B cell (primary cell): Measurements from ENCODE around the gene CENPP. TPM values are rescaled to one million over a fixed set of nuclear protein-coding genes. Genes with fewer than 3 reads are reported as not detected.
"Not testable (repeated sequence)": the region's sequence is repeated elsewhere in the genome, so short reads cannot be mapped to it uniquely, and the experiment has no call there.

Experiments used
- ATAC-seq: fragments of 200-7000 bp; cut with Tn5 transposase; one replicate; pipeline ENCODE4 v1.10.0; 2021; ENCODE audit warnings: low read depth, mild to moderate bottlenecking, moderate number of reproducible peaks, moderate library complexity
- CTCF ChIA-PET: fragments of 350-600 bp; sonication (Branson Sonifier 250); formaldehyde crosslinking; loops from one replicate; lab custom pipeline; 2021; ENCODE audit warnings: antibody characterized with exemption, inconsistent platforms; lab: Charles Lee
- POLR2A ChIA-PET: fragments of 350-600 bp; sonication (Branson Sonifier 250); formaldehyde crosslinking; loops from one replicate; lab custom pipeline; 2021; ENCODE audit warnings: antibody characterized with exemption; lab: Charles Lee
- DNase-seq: peaks from one replicate; pipeline ENCODE4 v3.0.0; 2013
- H2AFZ ChIP-seq: 2 replicates; pipeline ENCODE4 v1.6.1; 2012; ENCODE audit warnings: mild to moderate bottlenecking, low read depth, low read length; ENCODE audit not compliant: insufficient read depth, poor library complexity, severe bottlenecking
- H3K27ac ChIP-seq, 2 donors: 1 replicate in 1 of 2; 2 replicates in 1 of 2; pipeline ENCODE4 v1.5.1; 2012 to 2013; ENCODE audit warnings: low read length in 2 of 2, mild to moderate bottlenecking in 2 of 2, moderate library complexity in 1 of 2
- H3K27me3 ChIP-seq, 4 experiments: fragments of 200-600 bp in 1 of 4; sonication (generic) in 1 of 4; replicated peaks in 1 of 4; 1 replicate in 2 of 4; 2 replicates in 2 of 4; pipeline versions ENCODE4 v1.6.1 to v1.7.0; 2013 to 2016; ENCODE audit warnings: low read length in 3 of 4, mild to moderate bottlenecking in 2 of 4, mixed read lengths in 1 of 4, moderate library complexity in 1 of 4; ENCODE audit not compliant: insufficient read depth in 4 of 4, control insufficient read depth in 3 of 4; ENCODE audit errors: control extremely low read depth in 1 of 4
- H3K36me3 ChIP-seq, 2 experiments: replicated peaks in 1 of 2; 1 replicate in 1 of 2; 2 replicates in 1 of 2; pipeline versions ENCODE4 v1.6.1 to v1.7.1; 2013; ENCODE audit warnings: low read length in 1 of 2; ENCODE audit not compliant: insufficient read depth in 2 of 2, control insufficient read depth in 1 of 2; ENCODE audit errors: control extremely low read depth in 1 of 2, extremely low read depth in 1 of 2
- H3K4me1 ChIP-seq, 2 donors: fragments of 200-600 bp in 1 of 2; sonication (generic) in 1 of 2; 1 replicate in 1 of 2; 2 replicates in 1 of 2; pipeline versions ENCODE4 v1.5.1 to v1.6.1; 2013 to 2017; ENCODE audit warnings: low read length in 2 of 2; ENCODE audit not compliant: control insufficient read depth in 2 of 2, insufficient read depth in 2 of 2
- H3K4me2 ChIP-seq: replicated peaks from 2 replicates; pipeline ENCODE3; 2012; ENCODE audit warnings: mild to moderate bottlenecking, low read depth, low read length; ENCODE audit not compliant: poor library complexity, severe bottlenecking
- H3K4me3 ChIP-seq, 5 experiments: fragments of 200-600 bp in 1 of 5; sonication (generic) in 1 of 5; 1 replicate in 3 of 5; 2 replicates in 2 of 5; pipeline versions ENCODE4 v1.5.1 to v1.7.0; 2011 to 2016; ENCODE audit warnings: low read length in 4 of 5, mild to moderate bottlenecking in 4 of 5, low read depth in 2 of 5, control low read depth in 1 of 5, moderate library complexity in 1 of 5; ENCODE audit not compliant: insufficient read depth in 1 of 5; ENCODE audit errors: control extremely low read depth in 1 of 5, extremely low read depth in 1 of 5
- H3K79me2 ChIP-seq: fragments of 200-600 bp; sonication (generic); one replicate; pipeline ENCODE4 v1.6.0; 2016; ENCODE audit warnings: low read length; ENCODE audit not compliant: control insufficient read depth, insufficient read depth
- H3K9ac ChIP-seq: fragments of 200-600 bp; sonication (generic); 2 replicates; pipeline ENCODE4 v1.6.1; 2017; ENCODE audit warnings: mild to moderate bottlenecking, low read length, moderate library complexity
- H3K9me3 ChIP-seq, 3 donors: one replicate each; pipeline versions ENCODE4 v1.6.1 to v1.7.1; 2013; ENCODE audit warnings: low read length in 2 of 3; ENCODE audit not compliant: control insufficient read depth in 2 of 3, insufficient read depth in 1 of 3; ENCODE audit errors: control extremely low read depth in 1 of 3
- H4K20me1 ChIP-seq: 2 replicates; pipeline ENCODE4 v1.6.0; 2012; ENCODE audit warnings: mild to moderate bottlenecking, low read length; ENCODE audit not compliant: insufficient read depth, control insufficient read depth, poor library complexity, severe bottlenecking
- H3K27ac Mint-ChIP-seq: one replicate; pipeline ENCODE4 v1.8.0; 2021; ENCODE audit warnings: mixed read lengths
- H3K27me3 Mint-ChIP-seq: one replicate; pipeline ENCODE4 v1.8.0; 2021; ENCODE audit warnings: mixed read lengths
- H3K4me1 Mint-ChIP-seq: one replicate; pipeline ENCODE4 v1.8.0; 2021; ENCODE audit warnings: mixed read lengths
- H3K4me3 Mint-ChIP-seq: one replicate; pipeline ENCODE4 v1.8.0; 2021; ENCODE audit warnings: mixed read lengths
- H3K9me3 Mint-ChIP-seq: one replicate; pipeline ENCODE4 v1.8.0; 2022; ENCODE audit warnings: mixed read lengths; ENCODE audit not compliant: insufficient read depth
- CTCF ChIP-seq: fragments of 200-600 bp; IDR thresholded peaks from one replicate; pipeline ENCODE4 v1.8.0; 2022; ENCODE audit warnings: antibody characterized with exemption, mild to moderate bottlenecking
- EZH2 ChIP-seq: IDR thresholded peaks from 2 replicates; pipeline ENCODE4 v1.6.1; 2012; ENCODE audit warnings: borderline replicate concordance, low read depth, mild to moderate bottlenecking, moderate library complexity, low read length; ENCODE audit not compliant: insufficient read depth, poor library complexity, severe bottlenecking
- WGBS: methylation state at CpG from one replicate; pipeline ENCODE4 v1.1.5; 2013; ENCODE audit warnings: missing lambda C conversion rate; ENCODE audit not compliant: insufficient coverage; 5-methylcytosine and 5-hydroxymethylcytosine counted together
- intact Hi-C: fragments of 100-400 bp; cut with micrococcal nuclease; formaldehyde crosslinking; loops from one replicate; pipeline ENCODE4 v1.10.0; 2022
- polyA plus RNA-seq: library from polyadenylated mRNA; depleted of rRNA; stranded (reverse); fragments of >200 nt; gene quantifications from 2 replicates; pipeline ENCODE4 v1.2.3, GENCODE V29; 2012
- total RNA-seq, 2 donors: library from RNA; stranded (reverse); fragments of 120-200 nt in 1 of 2; gene quantifications; 1 replicate in 1 of 2; 2 replicates in 1 of 2; pipeline versions ENCODE4 v1.2.3 to v1.2.4, GENCODE V29; 2013 to 2022

Gene CENPP
- total and polyA plus RNA-seq, 2 donors (not counting 1 experiment from before 2014, with no cell fraction given): 1.4 to 6.2 TPM

GRCh38 chr9:92407818-92408217 lies 82.1 kb downstream of the CENPP start:
- Histone ChIP-seq H3K9me3 (no peaks in the 10 kb centered on the region), H3K36me3 (no peaks in the 10 kb centered on the region), H3K4me1 (peaks cover 13 to 15% of the 10 kb centered on the region in 2 donors), H3K27ac (no peak overlapping the region), H3K79me2 (no peaks in the 10 kb centered on the region), H3K4me2 (no peak overlapping the region), H3K9ac (no peak overlapping the region), H3K4me3 (no peak overlapping the region), H4K20me1 (no peaks in the 10 kb centered on the region), H2AFZ (no peak overlapping the region), H3K27me3 (no peaks in the 10 kb centered on the region)
- no peaks in the 10 kb centered on the region for H3K9me3 Mint-ChIP-seq
- H3K27ac Mint-ChIP-seq: no peak overlapping the region
- H3K4me3 Mint-ChIP-seq: no peak overlapping the region
- ChIA-PET CTCF (interaction anchor here (1.2 kb wide), 1 partner anchor 268 kb away, joined by 4 read pairs; no protein-coding TSS in a partner anchor), POLR2A (no interaction called here)
- no peaks in the 10 kb centered on the region for H3K27me3 Mint-ChIP-seq
- intact Hi-C loops: loop anchor here (2.0 kb wide), 1 partner anchor 83 kb away; the partner anchor contains the start of genes CENPP and NOL8
- no peak for TF ChIP-seq CTCF
- no peak for TF ChIP-seq EZH2
- DNase-seq (no peak), ATAC-seq (no peak)
- H3K4me1 Mint-ChIP-seq: peaks cover 18% of the 10 kb centered on the region
- 100% methylated on average over 2 of the region's 2 CpGs for WGBS

DNA sequence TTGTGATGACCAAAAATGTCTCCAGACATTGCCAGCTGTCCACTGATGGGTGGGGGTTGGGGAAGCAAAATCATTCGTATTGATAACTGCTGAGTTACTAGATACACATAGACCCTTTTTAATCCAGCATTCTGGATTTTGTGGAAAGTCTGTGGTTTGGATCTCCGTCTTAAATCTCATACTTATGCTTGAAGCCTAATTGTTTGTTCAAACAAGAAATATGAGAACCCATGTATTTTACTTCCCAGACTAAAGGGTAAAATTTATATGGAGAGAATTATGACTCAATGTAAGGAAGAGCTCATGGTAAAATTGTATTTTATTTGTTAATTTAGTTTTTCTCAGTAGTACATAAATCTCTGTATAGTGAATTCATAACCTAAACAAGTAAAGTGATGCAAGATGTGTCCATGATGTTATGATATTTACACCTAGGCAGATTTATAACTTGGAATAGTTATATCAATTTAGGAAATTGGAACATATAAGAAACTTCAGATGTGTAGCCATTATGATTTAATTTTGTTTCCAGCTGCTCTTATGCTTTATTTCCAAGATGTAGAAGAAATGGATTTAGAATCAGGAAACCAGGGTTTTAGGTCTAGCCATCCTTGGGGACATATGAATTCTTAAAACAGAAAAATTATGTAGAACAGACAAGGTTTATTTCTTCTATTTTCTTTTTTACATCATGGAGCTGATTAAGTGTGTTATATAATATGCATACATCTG lies 83.2 kb downstream of the CENPP start:
- ChIA-PET POLR2A (no interaction called here), CTCF (no interaction called here)
- WGBS: no CpG with 5 or more reads among the region's 2 CpGs
- H3K4me3 Mint-ChIP-seq: no peak overlapping the region
- DNase-seq (no peak), ATAC-seq (no peak)
- peaks cover 13 to 15% of the 10 kb centered on the region in 2 donors for H3K4me1 ChIP-seq
- no peaks in the 10 kb centered on the region for H3K79me2 ChIP-seq
- H3K27me3 ChIP-seq: no peaks in the 10 kb centered on the region
- no peak overlapping the region for H2AFZ ChIP-seq
- no peak overlapping the region for H3K4me3 ChIP-seq
- H3K27ac ChIP-seq: no peak overlapping the region
- H4K20me1 ChIP-seq: no peaks in the 10 kb centered on the region
- H3K4me2 ChIP-seq: no peak overlapping the region
- no peak overlapping the region for H3K9ac ChIP-seq
- peaks cover 20% of the 10 kb centered on the region for H3K4me1 Mint-ChIP-seq
- H3K9me3 Mint-ChIP-seq: no peaks in the 10 kb centered on the region
- H3K27me3 Mint-ChIP-seq: no peaks in the 10 kb centered on the region
- no peaks in the 10 kb centered on the region for H3K9me3 ChIP-seq
- TF ChIP-seq CTCF: no peak
- no peak for TF ChIP-seq EZH2
- H3K36me3 ChIP-seq: no peaks in the 10 kb centered on the region
- no peak overlapping the region for H3K27ac Mint-ChIP-seq
- intact Hi-C loops: no loop called here

DNA sequence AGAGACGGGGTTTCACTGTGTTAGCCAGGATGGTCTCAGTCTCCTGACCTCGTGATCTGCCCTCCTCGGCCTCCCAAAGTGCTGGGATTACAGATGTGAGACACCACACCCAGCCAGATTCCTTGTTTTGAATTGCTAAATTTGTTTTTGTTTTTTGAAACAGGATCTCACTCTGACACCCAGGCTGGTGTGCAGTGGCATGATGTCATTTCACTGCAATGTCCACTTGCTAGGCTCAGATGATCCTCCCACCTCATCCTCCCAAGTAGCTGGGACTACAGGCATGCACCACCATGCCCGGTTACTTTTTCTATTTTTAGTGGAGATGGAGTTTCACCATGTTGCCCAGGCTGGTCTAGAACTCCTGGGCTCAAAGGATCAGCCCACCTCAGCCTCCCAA lies 85.4 kb downstream of the CENPP start:
- H3K79me2 ChIP-seq, ATAC-seq: not testable (repeated sequence)
- WGBS: 100% methylated on average over 3 of the region's 4 CpGs

More for the DNA sequence above, 85.4 kb downstream of the CENPP start:
- H2AFZ ChIP-seq, H3K9me3 Mint-ChIP-seq, H3K27ac ChIP-seq, H3K4me3 ChIP-seq, H3K9me3 ChIP-seq, H3K27ac Mint-ChIP-seq, intact Hi-C loops, H3K4me2 ChIP-seq, H3K27me3 Mint-ChIP-seq, POLR2A ChIA-PET, H3K9ac ChIP-seq, H3K36me3 ChIP-seq, CTCF ChIA-PET, H4K20me1 ChIP-seq, H3K27me3 ChIP-seq, H3K4me3 Mint-ChIP-seq, DNase-seq: not testable (repeated sequence)
- H3K4me1 Mint-ChIP-seq: peaks cover 23% of the 10 kb centered on the region
- peaks cover 13 to 14% of the 10 kb centered on the region in 2 donors for H3K4me1 ChIP-seq
